Right lobe of liver (tissue), 4 donors: Measurements from ENCODE around the gene TMPRSS9.

Experiments
- POLR2A ChIP-seq: fragments of 450-650 bp; IDR thresholded peaks from one replicate; pipeline ENCODE4 v1.6.1; 2017; ENCODE audit warnings: antibody characterized with exemption, mild to moderate bottlenecking
- TF ChIP-seq, protein P1 (sequence below), 4 donors: fragments of 200-600 bp in 3 of 4; fragments of 450-650 bp in 1 of 4; IDR thresholded peaks; one replicate each; pipeline versions ENCODE4 v1.5.1 to v1.8.0; 2016 to 2022; ENCODE audit warnings: antibody characterized with exemption in 4 of 4, mild to moderate bottlenecking in 2 of 4
- donor health status: DM: no; HTN: no; CAD: no.
- donor health status: DM: no; HTN: no; CAD: no.
- donor health status: DM: no; HTN: yes; CAD: no.

DNA sequence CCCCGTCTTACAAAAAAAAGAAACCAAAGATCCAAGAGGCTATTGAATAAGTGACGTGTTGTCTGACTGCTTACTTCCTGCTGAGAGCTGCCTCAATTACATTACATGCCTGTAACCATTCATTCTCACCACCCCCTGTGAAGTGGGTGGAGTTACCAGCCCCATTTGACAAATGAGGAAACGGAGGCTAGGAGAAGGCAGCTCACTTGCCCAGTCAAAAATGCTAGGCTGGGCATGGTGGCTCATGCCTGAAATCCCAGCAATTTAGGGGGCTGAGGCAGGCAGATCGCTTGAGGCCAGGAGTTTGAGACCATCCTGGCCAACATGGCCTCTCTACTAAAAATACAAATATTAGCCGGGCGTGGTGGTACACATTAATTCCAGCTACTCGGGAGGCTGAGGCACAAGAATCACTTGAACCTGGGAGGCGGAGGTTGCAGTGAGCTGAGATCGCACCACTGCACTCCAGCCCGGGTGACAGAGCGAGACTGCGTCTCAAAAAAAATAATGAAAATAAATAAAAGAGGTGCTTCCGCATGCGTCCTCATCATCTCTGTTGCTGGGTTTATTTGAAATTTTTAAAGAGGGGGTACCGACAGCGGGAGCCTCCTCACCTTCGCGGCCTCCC lies 32.2 kb upstream of the TMPRSS9 start:
- TF ChIP-seq, protein P1, sequence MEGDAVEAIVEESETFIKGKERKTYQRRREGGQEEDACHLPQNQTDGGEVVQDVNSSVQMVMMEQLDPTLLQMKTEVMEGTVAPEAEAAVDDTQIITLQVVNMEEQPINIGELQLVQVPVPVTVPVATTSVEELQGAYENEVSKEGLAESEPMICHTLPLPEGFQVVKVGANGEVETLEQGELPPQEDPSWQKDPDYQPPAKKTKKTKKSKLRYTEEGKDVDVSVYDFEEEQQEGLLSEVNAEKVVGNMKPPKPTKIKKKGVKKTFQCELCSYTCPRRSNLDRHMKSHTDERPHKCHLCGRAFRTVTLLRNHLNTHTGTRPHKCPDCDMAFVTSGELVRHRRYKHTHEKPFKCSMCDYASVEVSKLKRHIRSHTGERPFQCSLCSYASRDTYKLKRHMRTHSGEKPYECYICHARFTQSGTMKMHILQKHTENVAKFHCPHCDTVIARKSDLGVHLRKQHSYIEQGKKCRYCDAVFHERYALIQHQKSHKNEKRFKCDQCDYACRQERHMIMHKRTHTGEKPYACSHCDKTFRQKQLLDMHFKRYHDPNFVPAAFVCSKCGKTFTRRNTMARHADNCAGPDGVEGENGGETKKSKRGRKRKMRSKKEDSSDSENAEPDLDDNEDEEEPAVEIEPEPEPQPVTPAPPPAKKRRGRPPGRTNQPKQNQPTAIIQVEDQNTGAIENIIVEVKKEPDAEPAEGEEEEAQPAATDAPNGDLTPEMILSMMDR (IDR thresholded peaks at IDR 0.05): no peak
- no peak for TF ChIP-seq POLR2A
